ENCODE data around the gene GNGT2.
A peak's percentile ranks its signal among the peaks of the same experiment; 100 is the strongest.

The GNGT2 gene

DNA sequence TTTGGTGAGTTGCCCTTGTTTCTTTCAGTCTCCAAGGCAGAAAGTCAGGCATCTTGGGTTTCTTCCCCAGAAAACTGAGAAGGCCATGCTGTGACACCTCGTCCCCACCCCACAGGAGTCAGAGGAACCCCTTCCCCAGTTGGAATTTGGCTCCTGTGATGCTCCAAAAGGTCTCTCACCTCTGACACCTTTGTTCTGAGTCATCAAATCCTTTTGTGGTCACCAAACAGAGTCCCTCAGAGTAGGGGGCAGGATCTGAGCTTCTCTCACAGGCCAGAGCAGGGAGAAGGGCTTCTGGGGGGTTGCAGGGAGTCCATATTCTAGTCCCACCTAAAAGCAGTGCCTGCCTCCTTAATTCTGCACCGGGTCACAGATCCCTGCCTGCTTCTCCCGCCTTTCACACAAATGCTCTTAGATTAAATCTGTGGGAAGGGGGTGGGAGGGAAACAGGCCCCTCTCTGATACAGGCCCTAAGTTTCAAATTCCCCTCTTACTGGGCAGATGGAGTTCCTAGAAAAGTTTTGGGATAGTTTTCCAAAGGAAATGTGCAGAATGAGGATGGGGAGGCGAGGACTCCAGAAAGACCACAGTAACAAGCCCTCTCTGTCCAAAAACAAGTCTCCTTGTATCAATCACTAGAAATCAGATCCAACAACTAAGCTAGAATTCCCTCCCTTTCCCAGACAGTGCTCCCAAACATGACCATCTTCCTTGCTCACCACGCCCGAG is 18.9 kb upstream of the GNGT2 start:
- DNase-seq (ENCODE audit: low read depth) = no peak

- DNase-seq (ENCODE audit: low read depth) = peak; percentile 73
Measured at GRCh38 chr17:49227436-49228261, 17.3 kb upstream of the GNGT2 start.

- no peak for DNase-seq (ENCODE audit: low read depth)
Measured at GRCh38 chr17:49226771-49227435, 16.5 kb upstream of the GNGT2 start.

DNA sequence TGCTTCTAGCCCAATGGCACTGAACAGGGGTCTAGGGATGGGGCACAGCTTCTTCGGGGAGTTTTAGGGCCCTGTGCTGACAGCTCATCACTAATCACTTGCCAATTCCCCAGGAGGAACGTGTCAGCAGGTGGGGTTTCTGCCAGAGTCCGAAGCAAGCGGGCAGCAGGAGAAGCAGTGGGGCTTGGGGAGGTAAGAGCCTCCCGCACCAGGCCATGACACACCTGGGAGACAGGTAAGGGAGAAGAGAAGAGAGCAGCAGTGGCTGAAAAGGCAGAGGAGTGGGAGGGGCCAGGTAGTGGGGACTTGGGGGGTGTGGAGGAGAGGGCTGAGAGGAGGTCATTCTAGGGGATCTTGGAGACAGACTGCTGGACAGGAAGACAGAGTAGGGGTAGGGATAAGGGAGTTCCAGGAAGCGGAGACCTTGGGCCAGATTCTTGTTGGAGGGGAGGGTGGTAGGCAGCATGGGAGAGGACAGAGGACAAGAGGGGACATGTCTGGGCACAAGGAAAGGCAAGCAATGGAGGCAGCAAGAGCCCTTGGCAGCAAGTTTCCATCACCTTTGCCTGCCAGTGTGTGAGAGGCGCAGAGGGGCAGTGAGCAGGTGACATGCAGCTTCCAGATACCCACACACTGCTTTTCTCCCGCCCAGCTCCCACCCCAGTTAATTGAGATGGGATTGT is 15.3 kb upstream of the GNGT2 start:
- no peak for DNase-seq (ENCODE audit: low read depth)

- no peak for DNase-seq (ENCODE audit: low read depth)
Measured at GRCh38 chr17:49224997-49225337, 14.6 kb upstream of the GNGT2 start.

DNA sequence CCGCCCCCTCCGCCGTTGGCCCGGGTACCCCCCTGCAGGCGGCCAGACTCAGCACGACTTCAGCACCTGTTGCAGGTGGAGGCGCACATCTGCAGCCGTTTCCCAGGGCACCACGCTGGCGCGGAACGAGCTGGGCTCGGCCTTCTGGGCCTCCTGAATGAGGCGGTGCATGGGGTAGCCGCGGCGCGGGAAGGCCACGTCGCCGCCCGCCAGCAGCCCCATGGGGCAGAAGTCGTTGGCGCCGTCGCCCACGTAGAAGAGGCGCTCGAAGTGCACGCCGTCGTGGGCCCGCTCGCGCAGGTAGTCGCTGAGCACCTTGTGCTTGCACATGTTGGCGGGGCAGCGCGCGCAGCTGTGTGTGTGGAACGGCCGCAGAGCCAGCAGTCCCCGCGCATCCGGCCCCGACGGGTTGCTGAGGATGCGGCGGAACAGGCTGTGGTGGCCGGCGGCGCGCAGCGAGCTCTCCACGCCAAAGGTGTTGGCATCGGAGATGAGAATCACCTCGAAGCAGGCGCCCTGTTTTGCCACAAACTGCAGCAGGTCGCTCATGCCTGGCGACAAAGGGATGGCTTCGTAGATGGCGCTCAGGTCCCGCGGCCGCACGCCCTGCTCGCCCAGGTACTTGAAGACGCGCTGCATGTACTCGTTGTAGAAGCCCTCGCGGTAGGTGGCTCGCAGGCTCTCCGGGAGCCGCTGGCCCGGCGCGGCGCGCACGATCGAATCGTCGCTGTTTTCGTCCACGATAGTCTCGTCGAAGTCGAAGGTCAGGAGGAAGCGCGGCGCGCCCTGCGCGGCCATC is 14.0 kb upstream of the GNGT2 start:
- DNase-seq (ENCODE audit: low read depth) = no peak

- DNase-seq (ENCODE audit: low read depth) = peak; percentile 56
Measured at GRCh38 chr17:49223517-49224197, 13.3 kb upstream of the GNGT2 start.

GRCh38 chr17:49223168-49223516 is 12.8 kb upstream of the GNGT2 start:
- no peak for DNase-seq (ENCODE audit: low read depth)

DNA sequence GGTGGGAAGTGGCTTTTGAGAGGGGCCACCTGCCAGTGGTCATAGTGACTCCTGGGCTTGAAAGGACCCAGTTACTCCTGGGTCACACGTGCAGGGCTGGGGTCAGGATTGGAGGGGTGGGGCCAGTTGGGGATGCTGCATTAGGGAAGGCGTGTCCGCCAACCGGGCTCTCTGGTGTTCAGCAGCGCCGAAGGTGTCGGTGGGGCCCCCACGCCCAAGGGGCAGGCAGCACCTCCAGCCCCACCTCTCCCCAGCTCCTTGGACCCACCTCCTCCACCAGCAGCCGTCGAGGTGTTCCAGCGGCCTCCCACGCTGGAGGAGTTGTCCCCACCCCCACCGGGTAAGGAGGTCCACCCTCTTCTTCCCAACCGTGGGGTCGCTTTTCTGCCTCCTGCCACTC is 9.6 kb upstream of the GNGT2 start:
- no peak for DNase-seq (ENCODE audit: low read depth)

- DNase-seq (ENCODE audit: low read depth) = no peak
Measured at GRCh38 chr17:49218941-49219913, 8.9 kb upstream of the GNGT2 start.

DNA sequence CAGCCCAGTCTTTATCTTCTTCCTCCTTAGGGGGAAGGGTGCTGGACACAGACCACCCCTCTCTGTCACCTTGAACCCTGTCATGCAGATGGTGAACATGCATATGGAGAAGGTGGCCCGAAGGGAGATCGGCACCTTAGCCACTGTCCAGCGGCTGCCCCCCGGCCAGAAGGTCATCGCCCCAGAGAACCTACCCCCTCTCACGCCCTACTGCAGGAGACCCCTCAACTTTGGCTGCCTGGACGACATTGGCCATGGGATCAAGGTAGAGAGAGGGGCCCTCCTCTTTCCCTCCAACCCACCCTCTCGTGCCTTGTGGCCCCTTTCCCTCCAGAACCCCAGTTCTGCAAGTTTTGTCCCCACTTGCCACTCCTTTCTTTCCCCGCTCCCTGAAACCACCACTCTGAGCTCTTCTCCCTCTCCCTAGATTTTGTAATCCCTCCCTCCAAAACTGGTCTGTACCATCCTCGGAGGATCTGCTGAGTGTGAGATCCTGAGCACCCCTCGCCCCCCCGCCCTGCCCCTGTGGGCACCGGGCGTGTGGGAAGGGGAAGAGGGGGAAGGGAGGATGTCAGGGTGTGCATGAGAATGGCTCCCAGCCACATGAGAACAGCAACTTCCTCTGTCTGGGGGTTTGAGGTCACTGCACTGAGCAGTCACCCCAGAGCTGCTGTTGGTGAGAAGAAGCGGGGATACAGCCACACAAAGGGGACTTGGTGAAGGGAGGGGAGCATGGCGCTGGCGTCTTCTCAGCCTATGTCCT is 7.5 kb upstream of the GNGT2 start:
- no peak for DNase-seq (ENCODE audit: low read depth)

DNA sequence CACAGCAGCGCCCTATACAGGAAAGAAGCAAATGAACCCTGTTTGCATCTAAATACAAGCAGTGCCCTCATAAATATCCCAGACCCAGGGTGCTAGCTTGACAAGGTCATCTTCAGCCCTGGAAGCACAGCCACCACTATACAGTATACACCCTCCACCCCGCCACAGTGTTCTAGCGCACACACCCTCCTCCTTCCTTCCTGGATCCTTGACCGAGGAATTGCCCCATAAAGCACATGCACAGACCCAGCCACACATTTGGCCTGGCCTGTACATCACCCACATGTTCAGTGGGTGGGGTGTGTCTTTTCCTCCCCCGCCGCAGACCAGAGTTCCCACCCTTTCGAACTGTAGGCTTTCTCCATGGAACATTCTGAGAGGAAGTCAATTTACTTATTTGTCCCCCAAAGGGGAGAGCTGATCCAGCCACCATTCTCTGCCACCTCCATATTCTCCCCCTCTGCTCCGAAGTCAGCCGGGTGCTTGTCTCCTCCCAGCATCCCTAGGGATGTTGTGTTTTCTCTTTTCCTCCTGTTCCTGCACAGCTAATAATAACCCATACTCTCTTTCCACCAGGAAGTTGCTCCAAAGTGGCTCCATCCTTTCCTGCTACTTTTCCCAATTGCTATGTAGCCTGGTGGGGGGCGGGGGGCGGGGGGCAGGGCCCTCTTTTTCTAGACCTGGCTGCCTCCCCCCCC is 6.7 kb upstream of the GNGT2 start:
- DNase-seq (ENCODE audit: low read depth) = no peak

- DNase-seq (ENCODE audit: low read depth) = no peak
Measured at GRCh38 chr17:49216482-49216881, 6.1 kb upstream of the GNGT2 start.

DNA sequence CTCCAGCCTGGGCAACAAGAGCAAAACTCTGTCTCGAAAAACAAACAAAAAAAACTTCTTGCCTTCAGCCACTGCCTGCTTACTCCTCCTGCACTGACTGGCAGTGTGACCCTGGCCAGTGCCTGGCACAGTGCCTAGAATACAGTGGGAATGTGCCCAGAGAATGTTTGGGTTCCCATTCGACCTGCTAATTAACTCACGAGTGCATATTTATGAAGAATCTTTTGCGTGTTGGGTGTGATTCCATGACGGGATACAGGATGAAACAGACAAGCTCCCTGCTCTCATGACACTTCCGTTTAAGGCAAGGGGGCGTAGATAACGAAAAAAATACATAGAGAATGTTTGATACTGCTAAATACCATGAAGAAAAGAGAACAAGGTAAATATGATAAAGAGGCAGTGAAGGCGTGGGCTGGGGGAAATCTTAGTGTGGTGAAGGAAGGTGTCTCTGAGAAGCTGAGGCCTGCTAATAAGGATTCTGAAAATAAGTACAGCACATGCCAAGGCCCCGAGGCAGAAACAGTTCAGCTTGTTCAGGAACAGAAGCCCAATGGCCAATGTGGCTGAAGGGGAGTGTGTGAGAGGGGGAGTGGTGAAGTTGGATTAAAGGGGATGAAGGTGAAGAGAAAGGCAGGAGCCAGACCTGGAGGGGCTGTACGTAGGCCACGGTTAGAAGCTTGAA is 4.4 kb upstream of the GNGT2 start:
- no peak for DNase-seq (ENCODE audit: low read depth)

DNA sequence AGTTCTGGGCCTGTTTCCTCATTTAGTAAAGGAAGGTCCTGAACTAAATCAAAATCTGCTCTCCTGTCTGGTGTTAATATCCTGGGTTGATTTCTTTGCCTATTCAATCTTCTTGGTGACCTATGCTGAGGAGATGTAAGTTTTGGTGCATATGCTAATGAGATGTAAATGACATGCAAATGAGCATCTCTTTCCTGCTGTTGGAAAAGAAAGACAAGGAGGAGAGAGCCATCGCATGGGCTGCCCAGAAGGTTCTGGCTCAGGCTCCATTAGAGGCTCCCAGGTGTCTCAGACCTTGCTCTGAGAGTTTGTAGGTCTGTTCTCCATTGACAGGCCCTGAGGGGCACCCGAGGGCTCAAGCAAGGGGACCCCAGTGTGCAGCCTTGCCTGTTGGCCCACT is 3.5 kb upstream of the GNGT2 start:
- DNase-seq (ENCODE audit: low read depth) = no peak

DNA sequence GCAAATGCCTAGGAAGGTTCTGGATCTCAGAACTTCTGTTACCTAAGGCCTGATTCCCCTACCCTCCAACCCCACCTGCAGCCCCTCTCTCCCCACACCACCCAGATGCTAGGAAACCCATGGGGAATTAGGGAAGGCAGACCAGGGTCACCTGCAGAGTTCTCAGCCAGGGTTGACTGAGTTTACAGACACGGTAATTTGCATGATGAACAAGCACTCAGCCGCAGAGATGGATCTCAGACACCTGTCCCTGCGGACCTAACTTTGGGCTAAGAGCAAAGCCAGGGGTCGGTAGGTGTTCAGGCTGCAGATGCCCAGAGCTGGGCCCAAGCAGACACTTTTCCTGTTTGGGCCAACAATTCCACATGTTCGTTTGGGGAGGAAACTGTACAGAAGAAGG is 3.0 kb upstream of the GNGT2 start:
- DNase-seq (ENCODE audit: low read depth) = no peak

- DNase-seq (ENCODE audit: low read depth) = no peak
Measured at GRCh38 chr17:49209061-49209571, 1.3 kb downstream of the GNGT2 start.

- no peak for DNase-seq (ENCODE audit: low read depth)
Measured at GRCh38 chr17:49204516-49204915, 5.9 kb downstream of the GNGT2 start.

Data from stimulated activated CD8-positive, alpha-beta memory T cell treated with anti-CD3 and anti-CD28 coated beads, Interleukin-15, amount 100 ng/mL, for 1 hour (primary cell).